Measurements from ENCODE around the gene TRIM4.
"Not testable (repeated sequence)": the region's sequence is repeated elsewhere in the genome, so short reads cannot be mapped to it uniquely, and the experiment has no call there.

DNA sequence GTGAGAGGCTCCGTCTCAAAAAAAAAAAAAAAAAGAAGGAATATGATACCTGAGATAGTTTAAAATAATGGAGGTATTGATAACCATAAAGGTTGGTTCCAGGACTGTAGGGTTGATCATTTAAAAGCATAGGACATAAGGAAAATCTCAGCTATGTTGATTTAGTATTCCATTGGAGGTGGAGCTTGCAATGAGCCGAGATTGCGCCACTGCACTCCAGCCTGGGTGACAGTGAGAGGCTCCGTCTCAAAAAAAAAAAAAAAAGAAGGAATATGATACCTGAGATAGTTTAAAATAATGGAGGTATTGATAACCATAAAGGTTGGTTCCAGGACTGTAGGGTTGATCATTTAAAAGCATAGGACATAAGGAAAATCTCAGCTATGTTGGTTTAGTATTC lies 33.3 kb upstream of the TRIM4 start:
- TF ChIP-seq, protein P1, sequence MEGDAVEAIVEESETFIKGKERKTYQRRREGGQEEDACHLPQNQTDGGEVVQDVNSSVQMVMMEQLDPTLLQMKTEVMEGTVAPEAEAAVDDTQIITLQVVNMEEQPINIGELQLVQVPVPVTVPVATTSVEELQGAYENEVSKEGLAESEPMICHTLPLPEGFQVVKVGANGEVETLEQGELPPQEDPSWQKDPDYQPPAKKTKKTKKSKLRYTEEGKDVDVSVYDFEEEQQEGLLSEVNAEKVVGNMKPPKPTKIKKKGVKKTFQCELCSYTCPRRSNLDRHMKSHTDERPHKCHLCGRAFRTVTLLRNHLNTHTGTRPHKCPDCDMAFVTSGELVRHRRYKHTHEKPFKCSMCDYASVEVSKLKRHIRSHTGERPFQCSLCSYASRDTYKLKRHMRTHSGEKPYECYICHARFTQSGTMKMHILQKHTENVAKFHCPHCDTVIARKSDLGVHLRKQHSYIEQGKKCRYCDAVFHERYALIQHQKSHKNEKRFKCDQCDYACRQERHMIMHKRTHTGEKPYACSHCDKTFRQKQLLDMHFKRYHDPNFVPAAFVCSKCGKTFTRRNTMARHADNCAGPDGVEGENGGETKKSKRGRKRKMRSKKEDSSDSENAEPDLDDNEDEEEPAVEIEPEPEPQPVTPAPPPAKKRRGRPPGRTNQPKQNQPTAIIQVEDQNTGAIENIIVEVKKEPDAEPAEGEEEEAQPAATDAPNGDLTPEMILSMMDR (IDR thresholded peaks at IDR 0.05; ENCODE audit: low read depth, low read length): not testable (repeated sequence)
- TF ChIP-seq, protein P2, sequence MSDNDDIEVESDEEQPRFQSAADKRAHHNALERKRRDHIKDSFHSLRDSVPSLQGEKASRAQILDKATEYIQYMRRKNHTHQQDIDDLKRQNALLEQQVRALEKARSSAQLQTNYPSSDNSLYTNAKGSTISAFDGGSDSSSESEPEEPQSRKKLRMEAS (IDR thresholded peaks at IDR 0.05; ENCODE audit: low read depth, low read length): not testable (repeated sequence)
- not testable (repeated sequence) for TF ChIP-seq POLR2A (IDR thresholded peaks at IDR 0.05; ENCODE audit: extremely low read depth, insufficient read length); MYC (IDR thresholded peaks at IDR 0.05; ENCODE audit: low read depth, low read length)
